HG02981 (cell line): ENCODE data around the gene MTUS2.
A peak's percentile ranks its signal among the peaks of the same experiment; 100 is the strongest.

Experiments used
- ATAC-seq: cut with Tn5 transposase; IDR thresholded peaks from one replicate; pipeline ENCODE4 v1.9.1; 2021; ENCODE audit warnings: mild to moderate bottlenecking, moderate library complexity; ENCODE audit not compliant: unreplicated experiment

MTUS2 gene

GRCh38 chr13:29021717-29022116 lies 201.6 kb downstream of the MTUS2 start:
- ATAC-seq: no peak

- no peak for ATAC-seq
Measured at GRCh38 chr13:29022410-29022809, 202.3 kb downstream of the MTUS2 start.

- ATAC-seq: no peak
Measured at GRCh38 chr13:29022968-29023367, 202.8 kb downstream of the MTUS2 start.

- no peak for ATAC-seq
Measured at GRCh38 chr13:29024783-29025182, 204.6 kb downstream of the MTUS2 start.

GRCh38 chr13:29028868-29029267 lies 208.7 kb downstream of the MTUS2 start:
- no peak for ATAC-seq

- ATAC-seq: no peak
Measured at GRCh38 chr13:29038700-29039099, 218.6 kb downstream of the MTUS2 start.

GRCh38 chr13:29039212-29039611 lies 219.1 kb downstream of the MTUS2 start:
- ATAC-seq: no peak

- no peak for ATAC-seq
Measured at GRCh38 chr13:29046588-29046987, 226.4 kb downstream of the MTUS2 start.

- ATAC-seq: no peak
Measured at GRCh38 chr13:29049524-29049923, 229.4 kb downstream of the MTUS2 start.

- no peak for ATAC-seq
Measured at GRCh38 chr13:29050719-29051118, 230.6 kb downstream of the MTUS2 start.

- ATAC-seq: no peak
Measured at GRCh38 chr13:29059800-29060199, 239.7 kb downstream of the MTUS2 start.

- ATAC-seq: no peak
Measured at GRCh38 chr13:29065142-29065541, 245.0 kb downstream of the MTUS2 start.

GRCh38 chr13:29067306-29067945 lies 247.3 kb downstream of the MTUS2 start:
- no peak for ATAC-seq

- ATAC-seq: no peak
Measured at GRCh38 chr13:29073755-29074154, 253.6 kb downstream of the MTUS2 start.

GRCh38 chr13:29077051-29077813 lies 257.1 kb downstream of the MTUS2 start:
- ATAC-seq: no peak

GRCh38 chr13:29081036-29081435 lies 260.9 kb downstream of the MTUS2 start:
- ATAC-seq: peak; percentile 85

GRCh38 chr13:29081697-29082440 lies 261.7 kb downstream of the MTUS2 start:
- no peak for ATAC-seq

- ATAC-seq: no peak
Measured at GRCh38 chr13:29099781-29100406, 279.8 kb downstream of the MTUS2 start.

- ATAC-seq: no peak
Measured at GRCh38 chr13:29100758-29101157, 280.6 kb downstream of the MTUS2 start.

- ATAC-seq: no peak
Measured at GRCh38 chr13:29101409-29101808, 281.3 kb downstream of the MTUS2 start.

- ATAC-seq: no peak
Measured at GRCh38 chr13:29101905-29102304, 281.8 kb downstream of the MTUS2 start.
